Liver (tissue), 9 donors: ENCODE measurements around the gene RNF145. TPM values are rescaled to one million over a fixed set of nuclear protein-coding genes. Genes with fewer than 3 reads are reported as not detected.

Experiments
- DNase-seq: peaks from one replicate; pipeline ENCODE4 v3.0.0-alpha.2; 2017; ENCODE audit warnings: low spot score
- H3K27ac ChIP-seq, 2 donors: one replicate each; pipeline ENCODE4 v1.7.0; 2013; ENCODE audit warnings: inconsistent platforms in 2 of 2, low read length in 2 of 2, control low read depth in 1 of 2, low read depth in 1 of 2, mild to moderate bottlenecking in 1 of 2
- H3K27me3 ChIP-seq, 4 donors: one replicate each; pipeline versions ENCODE4 v1.6.1 to v1.7.0; 2013; ENCODE audit warnings: low read length in 3 of 4, inconsistent platforms in 1 of 4, mild to moderate bottlenecking in 1 of 4, moderate library complexity in 1 of 4; ENCODE audit not compliant: control insufficient read depth in 4 of 4, insufficient read depth in 4 of 4
- H3K36me3 ChIP-seq, 4 donors: one replicate each; pipeline versions ENCODE4 v1.6.1 to v1.7.0; 2013; ENCODE audit warnings: low read length in 3 of 4, mild to moderate bottlenecking in 3 of 4, low read depth in 1 of 4, moderate library complexity in 1 of 4; ENCODE audit not compliant: control insufficient read depth in 4 of 4, insufficient read depth in 3 of 4
- H3K4me1 ChIP-seq, 4 donors: one replicate each; pipeline versions ENCODE4 v1.6.1 to v1.7.0; 2013; ENCODE audit warnings: low read length in 3 of 4, mild to moderate bottlenecking in 3 of 4, moderate library complexity in 1 of 4; ENCODE audit not compliant: control insufficient read depth in 4 of 4, insufficient read depth in 4 of 4
- H3K4me3 ChIP-seq, 3 donors: one replicate each; pipeline versions ENCODE4 v1.6.1 to v1.7.0; 2013; ENCODE audit warnings: low read length in 3 of 3, control low read depth in 1 of 3, low read depth in 1 of 3, mild to moderate bottlenecking in 1 of 3
- H3K9ac ChIP-seq, 2 donors: one replicate each; pipeline ENCODE4 v1.7.0; 2013; ENCODE audit warnings: low read length in 2 of 2, mild to moderate bottlenecking in 2 of 2, moderate library complexity in 2 of 2, control low read depth in 1 of 2, low read depth in 1 of 2
- H3K9me3 ChIP-seq, 4 donors: one replicate each; pipeline versions ENCODE4 v1.6.1 to v1.7.0; 2013; ENCODE audit warnings: low read length in 3 of 4; ENCODE audit not compliant: control insufficient read depth in 4 of 4
- EGR1 ChIP-seq, 2 donors: IDR thresholded peaks; 2 replicates each; pipeline ENCODE4 v1.6.1; 2016 to 2018; ENCODE audit warnings: antibody characterized with exemption in 2 of 2, low read depth in 2 of 2
- FOXA1 ChIP-seq: IDR thresholded peaks from 2 replicates; pipeline ENCODE4 v1.6.1; 2016; ENCODE audit warnings: antibody characterized with exemption
- FOXA2 ChIP-seq: IDR thresholded peaks from 2 replicates; pipeline ENCODE4 v1.6.1; 2016; ENCODE audit warnings: antibody characterized with exemption
- GABPA ChIP-seq, 2 donors: IDR thresholded peaks in 1 of 2; conservative IDR thresholded peaks in 1 of 2; 2 replicates each; pipeline ENCODE4 v1.6.1; 2016; ENCODE audit warnings: antibody characterized with exemption in 2 of 2, mild to moderate bottlenecking in 1 of 2, moderate library complexity in 1 of 2
- HNF4A ChIP-seq, 2 donors: conservative IDR thresholded peaks; 2 replicates each; pipeline ENCODE4 v1.6.1; 2016; ENCODE audit warnings: antibody characterized with exemption in 2 of 2, mild to moderate bottlenecking in 2 of 2
- HNF4G ChIP-seq: IDR thresholded peaks from 2 replicates; pipeline ENCODE4 v1.6.1; 2016; ENCODE audit warnings: antibody characterized with exemption
- JUND ChIP-seq, 2 donors: IDR thresholded peaks; 2 replicates each; pipeline ENCODE4 v1.6.1; 2016; ENCODE audit warnings: antibody characterized with exemption in 2 of 2
- MAX ChIP-seq: IDR thresholded peaks from 2 replicates; pipeline ENCODE4 v1.6.1; 2016; ENCODE audit warnings: antibody characterized with exemption
- NR2F2 ChIP-seq: IDR thresholded peaks from 2 replicates; pipeline ENCODE4 v1.6.1; 2016; ENCODE audit warnings: antibody characterized with exemption
- RAD21 ChIP-seq, 2 donors: IDR thresholded peaks; 2 replicates each; pipeline ENCODE4 v1.6.1; 2016; ENCODE audit warnings: antibody characterized with exemption in 2 of 2, mild to moderate bottlenecking in 2 of 2
- REST ChIP-seq: IDR thresholded peaks from 2 replicates; pipeline ENCODE4 v1.6.1; 2016; ENCODE audit warnings: antibody characterized with exemption, mild to moderate bottlenecking
- RXRA ChIP-seq, 2 donors: IDR thresholded peaks; 2 replicates each; pipeline ENCODE4 v1.6.1; 2017 to 2018; ENCODE audit warnings: antibody characterized with exemption in 2 of 2, mild to moderate bottlenecking in 1 of 2
- SP1 ChIP-seq: IDR thresholded peaks from 2 replicates; pipeline ENCODE4 v1.6.1; 2018; ENCODE audit warnings: antibody characterized with exemption, mild to moderate bottlenecking
- TAF1 ChIP-seq: conservative IDR thresholded peaks from 2 replicates; pipeline ENCODE4 v1.6.1; 2016; ENCODE audit warnings: antibody characterized with exemption, mild to moderate bottlenecking
- YY1 ChIP-seq: IDR thresholded peaks from 2 replicates; pipeline ENCODE4 v1.6.1; 2016; ENCODE audit warnings: antibody characterized with exemption, mild to moderate bottlenecking
- WGBS: extraction: QIAGEN DNeasy Blood & Tissue Kit; methylation state at CpG from one replicate; pipeline ENCODE4 v1.1.7; 2013; 5-methylcytosine and 5-hydroxymethylcytosine counted together
- polyA plus RNA-seq, 2 donors: library from polyadenylated mRNA; stranded (reverse) in 1 of 2; unstranded in 1 of 2; fragments of 200-250 nt in 1 of 2; fragments of >200 nt in 1 of 2; fragmentation: Nextera tagmentation in 1 of 2; extraction: Ambion mirVana in 1 of 2; gene quantifications; one replicate each; pipeline versions ENCODE4 v1.2.1 to v1.2.3, GENCODE V29; 2013 to 2015
- total RNA-seq, 2 donors: library from RNA; depleted of rRNA; stranded (reverse); fragments of >200 nt; gene quantifications; one replicate each; pipeline ENCODE4 v1.2.3, GENCODE V29; 2014
- TF ChIP-seq, protein P1 (sequence below): IDR thresholded peaks from 2 replicates; pipeline ENCODE4 v1.6.1; 2016; ENCODE audit warnings: antibody characterized with exemption
- TF ChIP-seq, protein P2 (sequence below): IDR thresholded peaks from 2 replicates; pipeline ENCODE4 v1.6.1; 2016; ENCODE audit warnings: antibody characterized with exemption
- TF ChIP-seq, protein P3 (sequence below): fragments of 150-350 bp; IDR thresholded peaks from 2 replicates; pipeline ENCODE4 v1.5.1; 2017; ENCODE audit warnings: improper control_type of control experiment, low read depth, low read length; ENCODE audit not compliant: missing input control
- donor health status: healthy.
- donor health status: healthy.
- donor health status: healthy.
- donor health status: healthy.
- donor health status: healthy.

Gene RNF145
- 10 to 100 TPM; 13.0 to 34.6 TPM for total RNA-seq
- 10 to 100 TPM in 1 of 2 donors, 1 to 10 TPM in 1; 2.9 to 10.5 TPM for polyA plus RNA-seq

DNA sequence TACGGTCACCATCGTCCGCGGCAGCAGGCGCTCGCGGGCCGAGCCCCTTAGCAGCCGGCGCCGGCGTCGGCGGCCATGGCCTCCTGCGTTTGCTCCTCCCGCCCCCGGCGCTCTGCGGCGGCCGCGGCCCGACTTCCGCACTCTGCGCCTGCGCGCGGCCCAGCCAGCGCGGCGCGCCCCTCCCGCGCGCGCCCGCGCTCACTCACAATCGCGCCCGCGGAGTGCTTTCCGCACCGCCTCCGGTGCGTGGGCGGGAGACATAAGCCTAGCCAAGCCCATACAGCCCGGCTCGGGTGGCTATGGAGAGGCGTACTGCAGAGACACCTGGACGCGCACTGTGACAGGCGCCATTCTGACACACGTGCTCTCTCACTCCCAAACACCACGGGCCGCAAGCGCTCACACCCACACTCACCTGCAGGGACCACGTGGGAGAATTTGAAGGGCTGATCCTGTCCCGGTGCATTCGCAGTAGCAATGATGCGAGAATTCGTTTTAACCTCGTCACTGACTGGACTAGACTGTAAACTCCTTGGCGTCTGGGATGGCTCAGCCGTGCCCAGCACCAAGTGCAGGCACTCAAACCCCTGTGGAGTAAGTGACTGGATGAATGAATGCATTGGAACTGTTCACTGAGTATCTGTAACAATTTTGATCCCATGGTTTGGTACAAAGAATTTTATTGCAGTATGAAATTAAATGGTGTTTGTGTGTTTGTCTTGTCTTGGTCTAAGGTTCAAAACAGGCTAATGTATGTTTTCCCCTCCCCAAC is at the start of gene RNF145:
RNF145 (minus strand) TSS at position 116 of the 772 bp plus-strand sequence. CDS start 5,936 bp downstream, outside the sequence.
- TF ChIP-seq YY1 (peak; percentile 86), TAF1 (no peak), FOXA1 (no peak), EGR1 (IDR thresholded peaks at IDR 0.05; ENCODE audit: low read depth in 2 of 2) (peak; percentile 95 to 98), GABPA (IDR thresholded peaks at IDR 0.05 in 1 of 2, conservative IDR thresholded peaks at IDR 0.05 in 1 of 2) (peak in 1 of 2 donors; percentile 25), MAX (peak; percentile 88)
- TF ChIP-seq, protein P1, sequence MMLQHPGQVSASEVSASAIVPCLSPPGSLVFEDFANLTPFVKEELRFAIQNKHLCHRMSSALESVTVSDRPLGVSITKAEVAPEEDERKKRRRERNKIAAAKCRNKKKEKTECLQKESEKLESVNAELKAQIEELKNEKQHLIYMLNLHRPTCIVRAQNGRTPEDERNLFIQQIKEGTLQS: no peak
- Histone ChIP-seq H3K4me1 (peaks cover 2 to 20% (median 13%) of the 10 kb centered on the region in 4 donors), H3K27me3 (no peaks in the 10 kb centered on the region), H3K36me3 (no peaks in the 10 kb centered on the region), H3K9me3 (no peaks in the 10 kb centered on the region), H3K9ac (peak within 1 kb of the TSS; percentile 68 to 87), H3K4me3 (peak within 1 kb of the TSS; percentile 86 to 97 (median 88)), H3K27ac (peak within 1 kb of the TSS; percentile 83 to 90)
- 1% methylated on average over 65 of the region's 65 CpGs for WGBS
- DNase-seq: peak; percentile 84

GRCh38 chr5:159258361-159258760 is 49.0 kb upstream of the RNF145 start:
- H3K4me3 ChIP-seq: no peak overlapping the region
- H3K36me3 ChIP-seq: no peaks in the 10 kb centered on the region
- TF ChIP-seq, protein P2, sequence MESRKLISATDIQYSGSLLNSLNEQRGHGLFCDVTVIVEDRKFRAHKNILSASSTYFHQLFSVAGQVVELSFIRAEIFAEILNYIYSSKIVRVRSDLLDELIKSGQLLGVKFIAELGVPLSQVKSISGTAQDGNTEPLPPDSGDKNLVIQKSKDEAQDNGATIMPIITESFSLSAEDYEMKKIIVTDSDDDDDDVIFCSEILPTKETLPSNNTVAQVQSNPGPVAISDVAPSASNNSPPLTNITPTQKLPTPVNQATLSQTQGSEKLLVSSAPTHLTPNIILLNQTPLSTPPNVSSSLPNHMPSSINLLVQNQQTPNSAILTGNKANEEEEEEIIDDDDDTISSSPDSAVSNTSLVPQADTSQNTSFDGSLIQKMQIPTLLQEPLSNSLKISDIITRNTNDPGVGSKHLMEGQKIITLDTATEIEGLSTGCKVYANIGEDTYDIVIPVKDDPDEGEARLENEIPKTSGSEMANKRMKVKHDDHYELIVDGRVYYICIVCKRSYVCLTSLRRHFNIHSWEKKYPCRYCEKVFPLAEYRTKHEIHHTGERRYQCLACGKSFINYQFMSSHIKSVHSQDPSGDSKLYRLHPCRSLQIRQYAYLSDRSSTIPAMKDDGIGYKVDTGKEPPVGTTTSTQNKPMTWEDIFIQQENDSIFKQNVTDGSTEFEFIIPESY: no peak
- TF ChIP-seq MAX (no peak), HNF4G (no peak), SP1 (no peak), FOXA1 (no peak), NR2F2 (no peak), JUND (IDR thresholded peaks at IDR 0.05) (no peak), GABPA (IDR thresholded peaks at IDR 0.05 in 1 of 2, conservative IDR thresholded peaks at IDR 0.05 in 1 of 2) (no peak), FOXA2 (no peak), YY1 (no peak), TAF1 (no peak), RAD21 (IDR thresholded peaks at IDR 0.05) (no peak), HNF4A (conservative IDR thresholded peaks at IDR 0.05) (no peak), RXRA (IDR thresholded peaks at IDR 0.05) (no peak), EGR1 (IDR thresholded peaks at IDR 0.05; ENCODE audit: low read depth in 2 of 2) (no peak), REST (no peak)
- TF ChIP-seq, protein P1: no peak
- TF ChIP-seq, protein P3, sequence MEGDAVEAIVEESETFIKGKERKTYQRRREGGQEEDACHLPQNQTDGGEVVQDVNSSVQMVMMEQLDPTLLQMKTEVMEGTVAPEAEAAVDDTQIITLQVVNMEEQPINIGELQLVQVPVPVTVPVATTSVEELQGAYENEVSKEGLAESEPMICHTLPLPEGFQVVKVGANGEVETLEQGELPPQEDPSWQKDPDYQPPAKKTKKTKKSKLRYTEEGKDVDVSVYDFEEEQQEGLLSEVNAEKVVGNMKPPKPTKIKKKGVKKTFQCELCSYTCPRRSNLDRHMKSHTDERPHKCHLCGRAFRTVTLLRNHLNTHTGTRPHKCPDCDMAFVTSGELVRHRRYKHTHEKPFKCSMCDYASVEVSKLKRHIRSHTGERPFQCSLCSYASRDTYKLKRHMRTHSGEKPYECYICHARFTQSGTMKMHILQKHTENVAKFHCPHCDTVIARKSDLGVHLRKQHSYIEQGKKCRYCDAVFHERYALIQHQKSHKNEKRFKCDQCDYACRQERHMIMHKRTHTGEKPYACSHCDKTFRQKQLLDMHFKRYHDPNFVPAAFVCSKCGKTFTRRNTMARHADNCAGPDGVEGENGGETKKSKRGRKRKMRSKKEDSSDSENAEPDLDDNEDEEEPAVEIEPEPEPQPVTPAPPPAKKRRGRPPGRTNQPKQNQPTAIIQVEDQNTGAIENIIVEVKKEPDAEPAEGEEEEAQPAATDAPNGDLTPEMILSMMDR: no peak
- H3K9ac ChIP-seq: no peak overlapping the region
- H3K27me3 ChIP-seq: peaks cover 0 to 8% (median under 1%) of the 10 kb centered on the region in 4 donors
- WGBS: 94% methylated on average over 2 of the region's 2 CpGs
- no peak overlapping the region for H3K27ac ChIP-seq
- peaks cover 3 to 7% (median 5%) of the 10 kb centered on the region in 4 donors for H3K4me1 ChIP-seq
- no peak for DNase-seq
- no peaks in the 10 kb centered on the region for H3K9me3 ChIP-seq
